GM19043 (cell line): Measurements from ENCODE around the gene AOPEP.

Experiments
- ATAC-seq: cut with Tn5 transposase; IDR thresholded peaks from one replicate; pipeline ENCODE4 v1.9.1; 2021; ENCODE audit warnings: low read depth; ENCODE audit not compliant: unreplicated experiment

Gene AOPEP

GRCh38 chr9:94974154-94974879 lies 247.8 kb downstream of the AOPEP start:
- ATAC-seq: no peak

GRCh38 chr9:94975480-94975879 lies 249.0 kb downstream of the AOPEP start:
- no peak for ATAC-seq

- no peak for ATAC-seq
These were observed 249.6 kb downstream of the AOPEP start for GRCh38 chr9:94976077-94976476.

GRCh38 chr9:94977416-94977815 lies 250.9 kb downstream of the AOPEP start:
- no peak for ATAC-seq

- ATAC-seq: no peak
These were observed 253.5 kb downstream of the AOPEP start for GRCh38 chr9:94979904-94980507.

GRCh38 chr9:94980947-94981722 lies 254.6 kb downstream of the AOPEP start:
- no peak for ATAC-seq

- no peak for ATAC-seq
These were observed 255.2 kb downstream of the AOPEP start for GRCh38 chr9:94981723-94982090.

- no peak for ATAC-seq
These were observed 255.7 kb downstream of the AOPEP start for GRCh38 chr9:94982211-94982610.

- ATAC-seq: no peak
These were observed 257.1 kb downstream of the AOPEP start for GRCh38 chr9:94983552-94983951.

GRCh38 chr9:94984891-94985476 lies 258.5 kb downstream of the AOPEP start:
- no peak for ATAC-seq

- no peak for ATAC-seq
These were observed 259.1 kb downstream of the AOPEP start for GRCh38 chr9:94985649-94986048.

- no peak for ATAC-seq
These were observed 261.2 kb downstream of the AOPEP start for GRCh38 chr9:94987731-94988130.

- no peak for ATAC-seq
These were observed 264.5 kb downstream of the AOPEP start for GRCh38 chr9:94990897-94991561.

- ATAC-seq: no peak
These were observed 265.7 kb downstream of the AOPEP start for GRCh38 chr9:94991961-94992907.

- no peak for ATAC-seq
These were observed 266.8 kb downstream of the AOPEP start for GRCh38 chr9:94993160-94993820.

GRCh38 chr9:94993821-94994165 lies 267.3 kb downstream of the AOPEP start:
- no peak for ATAC-seq

GRCh38 chr9:94995048-94995693 lies 268.7 kb downstream of the AOPEP start:
- ATAC-seq: no peak

GRCh38 chr9:94996641-94997040 lies 270.1 kb downstream of the AOPEP start:
- no peak for ATAC-seq

- no peak for ATAC-seq
These were observed 271.2 kb downstream of the AOPEP start for GRCh38 chr9:94997727-94998126.
